Epithelial cell of esophagus (primary cell): ENCODE data around the gene KLHL4.
"Not testable (repeated sequence)": the region's sequence is repeated elsewhere in the genome, so short reads cannot be mapped to it uniquely, and the experiment has no call there.

Experiments
- DNase-seq: peaks from one replicate; pipeline ENCODE4 v3.0.0; 2010; ENCODE audit warnings: low read depth
- H3K4me3 ChIP-seq: 2 replicates; pipeline ENCODE4 v1.5.1; 2011; ENCODE audit warnings: mild to moderate bottlenecking, low read length, control low read depth
- CTCF ChIP-seq: IDR thresholded peaks from 2 replicates; pipeline ENCODE4 v1.5.1; 2011; ENCODE audit warnings: low read depth, mild to moderate bottlenecking, low read length, control low read depth, inconsistent platforms; ENCODE audit not compliant: insufficient read depth; ENCODE audit errors: missing control alignments

The KLHL4 gene

GRCh38 chrX:87693204-87693603, 175.6 kb downstream of the KLHL4 start:
- no peak for TF ChIP-seq CTCF
- H3K4me3 ChIP-seq = no peak overlapping the region
- DNase-seq = no peak

- DNase-seq = no peak
- no peak for TF ChIP-seq CTCF
- H3K4me3 ChIP-seq = no peak overlapping the region
Measured at GRCh38 chrX:87697409-87697808, 179.8 kb downstream of the KLHL4 start.

- no peak for TF ChIP-seq CTCF
- H3K4me3 ChIP-seq = no peak overlapping the region
- no peak for DNase-seq
Measured at GRCh38 chrX:87702795-87703194, 185.2 kb downstream of the KLHL4 start.

DNA sequence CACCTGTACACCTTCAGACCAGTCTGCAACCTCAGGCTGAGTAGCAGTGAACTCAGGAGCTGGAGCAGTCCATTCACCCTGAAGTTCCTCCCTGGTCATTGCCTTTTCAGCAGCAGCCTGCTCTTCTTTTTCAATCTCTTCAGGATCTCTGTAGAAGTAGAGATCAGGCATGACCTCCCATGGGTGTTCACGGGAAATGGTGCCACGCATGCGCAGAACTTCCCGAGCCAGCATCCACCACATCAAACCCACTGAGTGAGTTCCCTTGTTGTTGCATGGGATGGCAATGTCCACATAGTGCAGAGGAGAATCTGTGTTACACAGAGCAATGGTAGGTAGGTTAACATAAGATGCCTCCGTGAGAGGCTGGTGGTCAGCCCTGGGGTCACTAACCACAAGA, 185.9 kb downstream of the KLHL4 start:
- DNase-seq, H3K4me3 ChIP-seq: not testable (repeated sequence)

DNA sequence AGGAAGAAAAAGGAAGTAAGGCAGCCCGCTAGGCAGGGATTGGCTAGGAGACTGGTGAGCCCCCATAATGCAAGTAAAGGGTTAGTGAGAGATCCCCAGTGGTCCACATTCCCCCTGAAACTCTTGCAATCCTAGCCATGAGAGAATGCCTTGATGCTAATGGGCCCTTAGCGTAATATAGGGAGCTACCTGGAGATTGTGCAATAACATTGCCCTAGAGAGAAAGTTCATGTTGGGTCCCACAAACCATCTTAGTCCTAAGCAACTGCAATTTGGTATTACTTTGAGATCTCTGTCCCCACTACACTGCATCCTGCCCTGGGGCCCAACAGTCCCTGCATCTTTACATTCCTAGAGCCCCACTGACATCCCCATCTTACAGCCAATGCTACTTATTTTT, 188.5 kb downstream of the KLHL4 start:
- no peak for DNase-seq
- no peak overlapping the region for H3K4me3 ChIP-seq
- no peak for TF ChIP-seq CTCF

GRCh38 chrX:87710580-87710979, 193.0 kb downstream of the KLHL4 start:
- H3K4me3 ChIP-seq = no peak overlapping the region
- DNase-seq = no peak
- no peak for TF ChIP-seq CTCF
